ENCODE data around the gene NFIB. TPM values are rescaled to one million over a fixed set of nuclear protein-coding genes. Genes with fewer than 3 reads are reported as not detected.

The NFIB gene
- total and polyA plus RNA-seq, 2 donors (not counting 3 experiments of a cell fraction or from before 2014, with no cell fraction given): 26.4 to 174 TPM

DNA sequence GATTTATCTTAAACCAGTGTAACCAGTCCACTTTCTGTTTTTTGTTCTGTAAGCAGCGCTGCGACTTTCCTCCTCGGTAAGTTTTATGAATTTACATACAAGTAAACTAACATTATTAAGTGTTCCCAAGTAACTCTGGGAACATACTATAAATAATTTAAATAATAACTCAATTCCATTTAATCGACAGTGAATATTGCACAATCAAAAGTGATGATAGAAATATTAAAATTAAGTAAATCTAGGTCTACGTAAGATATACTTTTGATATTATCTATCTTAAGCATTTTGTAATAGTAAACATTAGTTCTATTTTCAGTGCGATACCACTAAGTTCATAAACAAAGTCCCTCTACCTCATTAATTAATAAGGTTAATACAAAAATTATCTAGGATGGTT, 7.8 kb downstream of the NFIB start:
- no peaks in the 10 kb centered on the region for H3K9me1 ChIP-seq (replicated peaks; ENCODE audit: control insufficient read depth, extremely low read depth, insufficient read depth, low read length)
- no TSS peak for BruUV-seq (replicated peaks)
- POLR2A ChIA-PET: no interaction called here
- no peak for TF ChIP-seq CTCF (IDR thresholded peaks at IDR 0.05; ENCODE audit: extremely low read depth in 1 of 2, insufficient read depth in 1 of 2, low read depth in 1 of 2, low read length in 2 of 2)
- no peak for TF ChIP-seq GATA2 (IDR thresholded peaks at IDR 0.05; ENCODE audit: insufficient read depth, insufficient read length, low read depth, low read length)
- TF ChIP-seq POLR2AphosphoS5 (IDR thresholded peaks at IDR 0.05; ENCODE audit: insufficient read depth, low read depth, low read length): no peak
- no peak for TF ChIP-seq EZH2 (IDR thresholded peaks at IDR 0.05; ENCODE audit: borderline replicate concordance, low read depth, low read length, severe bottlenecking)
- no peak for TF ChIP-seq POLR2A (IDR thresholded peaks at IDR 0.05; ENCODE audit: low read depth, low read length)
- TF ChIP-seq MYC (IDR thresholded peaks at IDR 0.05; ENCODE audit: low read depth, low read length): no peak
- no peak for TF ChIP-seq JUN (IDR thresholded peaks at IDR 0.05; ENCODE audit: borderline replicate concordance, insufficient read depth, insufficient read length, low read depth)
- no peak for TF ChIP-seq FOS (IDR thresholded peaks at IDR 0.05; ENCODE audit: borderline replicate concordance, insufficient read depth, low read length)
- no peak for TF ChIP-seq MAX (IDR thresholded peaks at IDR 0.05; ENCODE audit: insufficient read depth, insufficient read length)
- H3K9ac ChIP-seq (replicated peaks; ENCODE audit: extremely low read depth, insufficient read depth, low read length): no peak overlapping the region
- H3K27ac ChIP-seq (ENCODE audit: insufficient read depth, low read depth, low read length): no peak overlapping the region
- H3K79me2 ChIP-seq (ENCODE audit: control insufficient read depth, insufficient read depth, low read length): peaks cover 98% of the 10 kb centered on the region
- CTCF ChIA-PET: no interaction called here
- peaks cover 43% of the 10 kb centered on the region for H3K4me1 ChIP-seq (ENCODE audit: control insufficient read depth, extremely low read depth, insufficient read depth, low read length)
- intact Hi-C loops (cut with micrococcal nuclease): no loop called here
- dilution Hi-C loops (cut with MboI; ENCODE audit: extremely low pct_ligation_motif_present, low sequenced_read_pairs): no loop called here
- no peaks in the 10 kb centered on the region for H3K9me3 ChIP-seq (replicated peaks; ENCODE audit: control insufficient read depth, insufficient read depth, low read length)
- FAIRE-seq: no peak
- peaks cover 15 to 32% of the 10 kb centered on the region in 2 experiments for H3K36me3 ChIP-seq (ENCODE audit: control insufficient read depth in 2 of 2, extremely low read depth in 1 of 2, insufficient read depth in 2 of 2, low read length in 2 of 2)
- peaks cover 26% of the 10 kb centered on the region for H4K20me1 ChIP-seq (replicated peaks; ENCODE audit: control insufficient read depth, extremely low read depth, insufficient read depth, low read length)
- no peak overlapping the region for H3K4me3 ChIP-seq (replicated peaks in 1 of 3; ENCODE audit: insufficient read depth in 1 of 3, low read depth in 1 of 3, low read length in 3 of 3)
- no peak for DNase-seq (ENCODE audit: low read depth, low spot score)
- no peak overlapping the region for H3K4me2 ChIP-seq (ENCODE audit: insufficient read depth, low read length)
- H3K27me3 ChIP-seq (ENCODE audit: control insufficient read depth in 2 of 2, insufficient read depth in 2 of 2, low read length in 2 of 2): no peaks in the 10 kb centered on the region
- no peak overlapping the region for H2AFZ ChIP-seq (ENCODE audit: low read depth, low read length)

All from endothelial cell of umbilical vein (primary cell).